Hepatocyte (in vitro differentiated cells): ENCODE measurements around the gene INTS3. TPM values are rescaled to one million over a fixed set of nuclear protein-coding genes. Genes with fewer than 3 reads are reported as not detected.

Experiments
- DNase-seq: peaks from one replicate; pipeline ENCODE4 v3.0.0-alpha.2; 2016; ENCODE audit warnings: low spot score
- H2AFZ ChIP-seq: fragments of 200-600 bp; sonication (generic); 2 replicates; pipeline ENCODE4 v1.6.0; 2016; ENCODE audit warnings: antibody characterized with exemption, mild to moderate bottlenecking
- H3K27ac ChIP-seq: fragments of 200-600 bp; sonication (generic); 2 replicates; pipeline ENCODE4 v1.5.1; 2016; ENCODE audit warnings: mild to moderate bottlenecking
- H3K27me3 ChIP-seq: fragments of 200-600 bp; sonication (generic); 2 replicates; pipeline ENCODE4 v1.6.1; 2016
- H3K36me3 ChIP-seq: fragments of 200-600 bp; sonication (generic); replicated peaks from 2 replicates; pipeline ENCODE4 v1.5.1; 2016; ENCODE audit warnings: low read depth; ENCODE audit not compliant: insufficient read depth
- H3K4me1 ChIP-seq: fragments of 200-600 bp; sonication (generic); 2 replicates; pipeline ENCODE4 v1.5.1; 2016; ENCODE audit warnings: mild to moderate bottlenecking, moderate library complexity; ENCODE audit not compliant: insufficient read depth
- H3K4me2 ChIP-seq: fragments of 200-600 bp; sonication (generic); 2 replicates; pipeline ENCODE4 v1.6.0; 2016
- H3K4me3 ChIP-seq: fragments of 200-600 bp; sonication (generic); 2 replicates; pipeline ENCODE4 v1.5.1; 2016; ENCODE audit warnings: mild to moderate bottlenecking
- H3K79me2 ChIP-seq: fragments of 200-600 bp; sonication (generic); 2 replicates; pipeline ENCODE4 v1.6.0; 2017; ENCODE audit warnings: mild to moderate bottlenecking
- H3K9me2 ChIP-seq: fragments of 200-600 bp; sonication (generic); replicated peaks from 2 replicates; pipeline ENCODE4 v1.6.0; 2017; ENCODE audit warnings: mild to moderate bottlenecking; ENCODE audit not compliant: insufficient read depth
- H3K9me3 ChIP-seq: fragments of 200-600 bp; sonication (generic); 2 replicates; pipeline ENCODE4 v1.5.1; 2016; ENCODE audit warnings: low read depth, mild to moderate bottlenecking
- H4K20me1 ChIP-seq: fragments of 200-600 bp; sonication (generic); 2 replicates; pipeline ENCODE4 v1.6.0; 2016; ENCODE audit warnings: mild to moderate bottlenecking; ENCODE audit not compliant: insufficient read depth, poor library complexity, severe bottlenecking
- EZH2 ChIP-seq: fragments of 200-600 bp; sonication (generic); IDR thresholded peaks from 2 replicates; pipeline ENCODE4 v1.6.1; 2016; ENCODE audit warnings: antibody characterized with exemption, mild to moderate bottlenecking, borderline replicate concordance
- EZH2phosphoT487 ChIP-seq: fragments of 200-600 bp; sonication (generic); IDR thresholded peaks from one replicate; pipeline ENCODE4 v1.6.1; 2018; ENCODE audit warnings: antibody characterized with exemption, mild to moderate bottlenecking, low read depth, moderate library complexity; ENCODE audit not compliant: unreplicated experiment, severe bottlenecking
- WGBS: methylation state at CpG from one replicate; pipeline ENCODE4 v1.1.6; 2016; ENCODE audit warnings: low lambda C conversion rate; ENCODE audit errors: missing lambda C conversion rate; 5-methylcytosine and 5-hydroxymethylcytosine counted together
- polyA plus RNA-seq: library from polyadenylated mRNA; unstranded; fragments of >200 nt; fragmentation: Nextera tagmentation; extraction: Ambion mirVana; gene quantifications from 2 replicates; pipeline ENCODE4 v1.2.1, GENCODE V29; 2016
- total RNA-seq: library from RNA; depleted of rRNA; stranded (reverse); fragments of >200 nt; gene quantifications from 2 replicates; pipeline ENCODE4 v1.2.3, GENCODE V29; 2014
- TF ChIP-seq, protein P1 (sequence below): fragments of 200-600 bp; sonication (generic); IDR thresholded peaks from 2 replicates; pipeline ENCODE4 v1.5.1; 2016; ENCODE audit warnings: antibody characterized with exemption, mild to moderate bottlenecking; ENCODE audit not compliant: poor library complexity

The INTS3 gene
- total and polyA plus RNA-seq, 2 experiments from 2014 or later, result 37.1 to 42.3 TPM

DNA sequence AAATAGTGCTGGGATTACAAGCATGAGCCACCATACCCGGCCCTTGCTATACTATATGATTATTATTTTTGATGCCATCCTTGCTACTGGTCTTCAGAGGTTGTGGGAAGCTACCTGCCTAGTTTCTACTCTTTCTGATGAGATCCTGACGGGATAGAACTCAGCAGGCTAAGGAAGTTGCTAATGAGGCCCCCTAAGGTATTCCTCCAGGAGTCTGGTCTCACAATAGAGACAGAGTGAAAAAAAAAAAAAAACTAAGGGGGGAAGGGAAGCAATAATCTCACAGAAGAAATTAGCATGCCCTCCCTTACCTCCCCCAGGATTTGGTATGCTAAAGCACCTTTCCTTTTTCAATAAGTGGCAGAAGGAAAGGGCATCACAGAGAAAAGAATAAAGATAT, 17.6 kb downstream of the INTS3 start:
- Histone ChIP-seq H3K9me2 (no peaks in the 10 kb centered on the region), H4K20me1 (no peaks in the 10 kb centered on the region), H3K4me3 (no peak overlapping the region), H3K4me2 (no peak overlapping the region), H3K9me3 (no peaks in the 10 kb centered on the region), H2AFZ (no peak overlapping the region), H3K27ac (no peak overlapping the region), H3K36me3 (no peaks in the 10 kb centered on the region), H3K27me3 (no peaks in the 10 kb centered on the region), H3K79me2 (peaks cover 12% of the 10 kb centered on the region), H3K4me1 (peaks cover 34% of the 10 kb centered on the region)
- WGBS, result 83% methylated on average over 2 of the region's 2 CpGs
- DNase-seq, result no peak
- no peak for TF ChIP-seq EZH2phosphoT487
- no peak for TF ChIP-seq EZH2
- TF ChIP-seq, protein P1, sequence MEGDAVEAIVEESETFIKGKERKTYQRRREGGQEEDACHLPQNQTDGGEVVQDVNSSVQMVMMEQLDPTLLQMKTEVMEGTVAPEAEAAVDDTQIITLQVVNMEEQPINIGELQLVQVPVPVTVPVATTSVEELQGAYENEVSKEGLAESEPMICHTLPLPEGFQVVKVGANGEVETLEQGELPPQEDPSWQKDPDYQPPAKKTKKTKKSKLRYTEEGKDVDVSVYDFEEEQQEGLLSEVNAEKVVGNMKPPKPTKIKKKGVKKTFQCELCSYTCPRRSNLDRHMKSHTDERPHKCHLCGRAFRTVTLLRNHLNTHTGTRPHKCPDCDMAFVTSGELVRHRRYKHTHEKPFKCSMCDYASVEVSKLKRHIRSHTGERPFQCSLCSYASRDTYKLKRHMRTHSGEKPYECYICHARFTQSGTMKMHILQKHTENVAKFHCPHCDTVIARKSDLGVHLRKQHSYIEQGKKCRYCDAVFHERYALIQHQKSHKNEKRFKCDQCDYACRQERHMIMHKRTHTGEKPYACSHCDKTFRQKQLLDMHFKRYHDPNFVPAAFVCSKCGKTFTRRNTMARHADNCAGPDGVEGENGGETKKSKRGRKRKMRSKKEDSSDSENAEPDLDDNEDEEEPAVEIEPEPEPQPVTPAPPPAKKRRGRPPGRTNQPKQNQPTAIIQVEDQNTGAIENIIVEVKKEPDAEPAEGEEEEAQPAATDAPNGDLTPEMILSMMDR, result no peak

DNA sequence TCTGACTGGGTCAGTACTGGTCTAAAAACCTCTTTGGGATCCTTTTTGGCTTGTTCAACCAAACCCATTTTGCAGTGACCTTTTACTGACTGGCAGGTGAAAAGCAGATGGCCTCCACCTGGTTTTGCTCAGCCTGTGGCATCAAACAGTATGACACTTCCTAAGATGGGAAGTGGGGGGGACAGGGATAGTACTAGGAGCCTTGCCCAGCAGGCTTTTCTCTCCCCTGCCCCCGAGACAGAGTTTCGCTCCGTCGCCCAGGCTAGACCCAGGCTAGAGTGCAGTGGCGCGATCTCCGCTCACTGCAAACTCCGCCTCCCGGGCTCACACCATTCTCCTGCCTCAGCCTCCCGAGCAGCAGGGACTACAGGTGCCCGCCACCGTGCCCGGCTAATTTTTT, 18.3 kb downstream of the INTS3 start:
- Histone ChIP-seq H3K36me3 (no peaks in the 10 kb centered on the region), H3K9me3 (no peaks in the 10 kb centered on the region), H3K27ac (no peak overlapping the region), H3K9me2 (no peaks in the 10 kb centered on the region), H3K4me2 (no peak overlapping the region), H3K4me1 (peaks cover 33% of the 10 kb centered on the region), H3K79me2 (peaks cover 12% of the 10 kb centered on the region), H3K4me3 (no peak overlapping the region), H2AFZ (no peak overlapping the region), H3K27me3 (no peaks in the 10 kb centered on the region), H4K20me1 (no peaks in the 10 kb centered on the region)
- WGBS, result 96% methylated on average over 13 of the region's 13 CpGs
- no peak for DNase-seq
- TF ChIP-seq EZH2 (no peak), EZH2phosphoT487 (no peak)
- TF ChIP-seq, protein P1, result no peak

DNA sequence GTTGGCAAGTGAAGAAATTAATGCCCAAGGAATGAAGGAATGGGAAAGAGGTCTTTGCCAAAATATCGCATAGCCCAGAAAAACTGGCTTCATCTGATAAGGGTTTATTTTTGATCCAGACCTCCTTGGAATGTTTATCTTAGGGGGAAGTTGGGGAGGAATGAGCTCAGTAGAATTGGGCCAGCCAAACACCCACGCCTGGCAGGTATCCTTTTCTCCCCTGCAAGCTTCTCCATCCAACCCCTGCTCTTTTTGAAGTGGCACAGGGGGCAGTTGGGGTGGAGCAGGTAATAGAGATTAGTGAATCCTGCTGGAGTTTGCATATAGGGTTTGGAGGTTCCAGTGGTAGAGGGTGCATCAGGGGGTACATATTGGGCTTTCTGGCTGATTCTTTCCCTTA, 21.1 kb downstream of the INTS3 start:
- H3K27ac ChIP-seq, result no peak overlapping the region
- H3K4me1 ChIP-seq, result peaks cover 13% of the 10 kb centered on the region
- H2AFZ ChIP-seq, result no peak overlapping the region
- no peaks in the 10 kb centered on the region for H3K27me3 ChIP-seq
- no peak overlapping the region for H3K4me3 ChIP-seq
- peaks cover 6% of the 10 kb centered on the region for H3K79me2 ChIP-seq
- H3K4me2 ChIP-seq, result no peak overlapping the region
- TF ChIP-seq EZH2 (no peak), EZH2phosphoT487 (no peak)
- TF ChIP-seq, protein P1, result no peak
- WGBS, result 92% methylated on average over 2 of the region's 2 CpGs
- no peaks in the 10 kb centered on the region for H3K36me3 ChIP-seq
- no peaks in the 10 kb centered on the region for H3K9me2 ChIP-seq
- no peaks in the 10 kb centered on the region for H3K9me3 ChIP-seq
- DNase-seq, result no peak
- no peaks in the 10 kb centered on the region for H4K20me1 ChIP-seq

GRCh38 chr1:153749408-153750005, 21.7 kb downstream of the INTS3 start:
- Histone ChIP-seq H3K79me2 (no peaks in the 10 kb centered on the region), H4K20me1 (no peaks in the 10 kb centered on the region), H3K27ac (peak overlapping the region; percentile 69), H3K9me2 (no peaks in the 10 kb centered on the region), H3K9me3 (no peaks in the 10 kb centered on the region), H3K4me1 (peaks cover 13% of the 10 kb centered on the region), H3K4me2 (no peak overlapping the region), H3K4me3 (no peak overlapping the region), H3K36me3 (no peaks in the 10 kb centered on the region), H3K27me3 (no peaks in the 10 kb centered on the region), H2AFZ (no peak overlapping the region)
- 49% methylated on average over 6 of the region's 6 CpGs for WGBS
- peak; percentile 91 for DNase-seq
- TF ChIP-seq EZH2, result no peak
- TF ChIP-seq, protein P1, result peak; percentile 93
- TF ChIP-seq EZH2phosphoT487, result no peak
